HG02981 (cell line): ENCODE data around the gene DCAF17.
A peak's percentile ranks its signal among the peaks of the same experiment; 100 is the strongest.
"Not testable (repeated sequence)": the region's sequence is repeated elsewhere in the genome, so short reads cannot be mapped to it uniquely, and the experiment has no call there.

Experiments
- ATAC-seq: cut with Tn5 transposase; IDR thresholded peaks from one replicate; pipeline ENCODE4 v1.9.1; 2021; ENCODE audit warnings: mild to moderate bottlenecking, moderate library complexity; ENCODE audit not compliant: unreplicated experiment

Gene DCAF17

DNA sequence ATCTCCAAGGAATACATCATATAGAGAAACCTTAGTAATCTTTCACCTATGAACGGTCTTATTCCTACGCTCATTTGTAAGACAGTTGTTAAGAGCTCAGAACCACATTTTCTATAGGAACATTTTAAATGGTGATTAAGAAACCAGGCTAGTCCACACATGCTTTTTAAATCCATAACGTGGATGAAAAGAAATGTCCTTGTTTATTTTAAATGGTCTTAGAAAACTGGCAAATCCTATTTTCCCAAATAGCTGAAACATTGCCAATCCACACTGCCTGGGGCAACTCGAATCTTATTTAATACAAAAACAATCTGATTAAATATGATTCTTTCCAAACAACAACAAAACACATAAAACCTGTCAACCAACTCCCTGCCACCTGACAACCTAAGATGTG is 23.9 kb upstream of the DCAF17 start:
- no peak for ATAC-seq

DNA sequence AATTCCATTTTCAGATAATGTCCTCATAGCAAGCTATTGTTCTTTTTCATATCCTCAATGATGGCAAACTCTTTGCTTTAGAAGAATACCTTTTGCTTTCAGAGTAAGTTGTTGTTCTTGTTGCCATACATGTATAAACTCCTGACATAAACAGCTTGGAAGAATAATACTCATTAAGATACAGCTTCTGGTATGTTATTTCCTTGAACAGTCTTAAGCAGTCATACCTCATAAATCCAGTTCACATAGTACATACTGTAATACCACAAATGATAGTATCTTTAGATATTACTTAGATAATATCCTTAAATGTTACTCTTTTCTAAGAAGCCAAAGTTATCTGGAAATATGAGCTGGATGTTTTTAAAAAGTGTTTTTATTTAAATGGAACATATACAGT is 23.4 kb upstream of the DCAF17 start:
- no peak for ATAC-seq

DNA sequence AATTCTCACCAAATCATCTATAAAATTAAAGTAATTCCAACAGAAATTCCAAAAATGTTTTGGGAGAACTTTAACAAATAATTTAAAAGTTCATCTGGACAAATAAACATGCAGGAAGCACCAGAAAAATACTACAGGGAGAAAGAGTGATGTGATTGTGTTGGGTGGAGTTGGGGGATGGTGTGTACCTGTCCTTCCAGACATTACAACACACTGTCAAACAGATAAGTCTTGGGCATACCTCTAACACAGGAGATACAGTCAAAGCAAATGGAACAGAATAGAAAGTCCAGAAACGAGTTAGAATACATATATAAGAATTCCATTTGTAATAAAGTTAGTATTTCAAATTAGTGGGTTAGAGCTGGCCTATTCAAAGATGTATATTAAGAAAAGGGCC is 22.8 kb upstream of the DCAF17 start:
- ATAC-seq, result no peak

DNA sequence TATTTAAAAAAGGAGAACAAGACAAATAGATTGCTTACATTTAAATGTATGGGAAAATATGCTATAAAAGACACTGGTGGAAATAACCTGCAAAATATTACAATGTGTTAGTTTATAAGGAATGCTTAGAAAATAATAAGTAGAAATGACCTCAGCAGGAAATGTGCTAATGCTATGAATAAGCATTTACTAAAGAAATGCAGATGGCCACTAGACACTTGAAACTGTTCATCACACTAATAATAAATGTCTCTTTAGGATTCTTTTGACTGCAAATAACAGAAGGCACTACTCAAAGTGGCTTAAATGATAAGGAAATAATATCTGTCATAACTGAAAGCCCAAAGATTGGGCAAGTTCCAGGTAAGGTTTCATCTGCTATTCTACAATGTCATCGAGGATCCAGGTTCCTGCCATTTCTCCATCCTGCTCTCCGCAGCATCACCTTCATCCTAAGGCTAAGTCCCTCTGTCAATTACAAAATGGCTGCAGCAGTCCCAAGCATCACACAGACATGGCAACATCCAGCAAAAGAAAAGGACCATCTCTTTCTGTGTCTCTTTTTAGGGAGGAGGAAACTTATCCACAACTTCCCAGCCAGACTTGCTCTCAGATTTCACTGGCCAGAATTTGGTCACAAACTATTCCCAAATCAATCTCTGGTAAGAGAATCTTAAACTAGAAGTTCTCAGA is 22.1 kb upstream of the DCAF17 start:
- ATAC-seq, result no peak

DNA sequence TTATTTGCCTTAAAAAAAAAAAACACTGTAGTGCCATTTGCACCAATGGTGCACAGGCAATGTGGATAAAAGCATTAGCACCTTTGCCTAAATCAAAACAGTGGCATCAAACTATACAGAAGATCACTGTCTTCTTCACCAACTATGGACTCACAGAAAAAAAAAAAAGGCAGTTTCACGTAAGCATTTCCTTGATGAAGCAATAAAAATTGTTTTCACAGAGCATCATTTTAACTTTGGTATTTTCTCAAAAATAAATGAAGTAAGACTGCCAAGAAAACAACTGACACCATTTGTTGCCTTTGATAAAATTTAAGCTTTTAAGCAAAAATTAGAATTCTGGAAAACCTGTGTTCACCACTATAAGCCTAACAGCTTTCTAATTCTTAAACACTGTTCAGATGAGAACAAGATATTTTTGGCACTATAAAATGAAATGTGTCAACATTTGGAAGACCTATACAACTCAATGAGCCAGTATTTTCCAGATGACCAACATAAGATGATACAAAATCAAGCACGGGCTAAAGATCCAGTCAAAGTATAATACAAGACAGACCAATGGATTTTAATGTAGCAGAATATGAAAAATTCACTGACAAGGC is 21.4 kb upstream of the DCAF17 start:
- ATAC-seq, result no peak

DNA sequence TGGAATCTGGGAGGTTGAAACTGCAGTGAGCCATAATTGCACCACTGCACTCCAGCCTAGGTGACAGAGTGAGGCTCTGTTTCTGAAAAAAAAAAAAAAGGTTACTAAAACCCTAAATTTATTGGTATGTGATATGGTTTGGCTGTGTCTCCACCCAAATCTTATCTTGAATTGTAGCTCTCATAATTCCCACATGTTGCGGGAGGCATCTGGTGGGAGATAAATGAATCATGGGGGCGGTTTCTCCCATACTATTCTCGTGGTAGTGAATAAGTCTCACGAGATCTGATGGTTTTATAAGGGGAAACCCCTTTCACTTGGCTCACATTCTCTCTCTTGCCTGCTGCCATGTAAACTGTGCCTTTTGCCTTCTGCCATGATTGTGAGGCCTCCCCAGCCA is 19.4 kb upstream of the DCAF17 start:
- not testable (repeated sequence) for ATAC-seq

DNA sequence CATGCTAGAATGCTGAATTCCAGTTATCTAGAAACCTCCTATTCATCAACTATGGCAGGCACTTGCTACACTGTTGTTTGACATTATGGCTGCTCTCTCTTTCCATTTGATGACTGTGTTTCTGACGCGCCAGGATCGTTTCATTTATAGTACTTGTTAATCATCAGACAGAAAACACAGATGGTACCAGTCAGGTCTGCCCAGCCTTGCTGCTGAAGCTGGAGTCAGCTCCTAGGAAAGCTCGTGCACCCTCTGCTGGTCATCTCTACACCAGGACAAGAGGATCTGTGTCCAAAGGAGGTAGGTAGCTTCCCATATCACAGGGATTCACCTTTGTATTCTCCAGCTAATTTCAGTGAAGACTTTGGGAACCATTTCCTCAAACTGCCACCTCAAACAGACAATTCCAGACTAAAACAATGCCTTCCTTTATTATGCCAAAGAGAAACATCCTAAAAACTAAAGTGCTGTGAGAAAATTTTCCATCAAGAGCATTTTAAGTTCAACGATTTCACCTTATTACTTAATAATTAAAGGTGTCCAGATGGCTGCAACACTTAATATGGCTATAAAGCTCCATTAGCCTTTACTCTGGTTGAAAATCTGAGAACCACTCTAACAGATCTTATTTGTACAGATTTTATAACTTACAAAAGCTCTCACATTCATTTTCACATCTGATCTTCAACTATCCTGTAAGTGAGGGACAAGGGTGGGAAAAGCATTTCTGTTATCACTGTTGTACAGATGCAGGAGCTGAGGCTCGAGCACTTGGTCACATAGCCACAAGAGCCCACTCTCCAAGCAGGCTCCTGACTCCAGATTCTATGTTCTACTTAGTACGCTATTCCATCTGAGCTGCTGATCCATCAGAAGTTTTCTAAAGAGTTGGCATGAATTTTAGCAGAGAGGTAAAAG is 17.8 kb upstream of the DCAF17 start:
- peak; percentile 94 for ATAC-seq

DNA sequence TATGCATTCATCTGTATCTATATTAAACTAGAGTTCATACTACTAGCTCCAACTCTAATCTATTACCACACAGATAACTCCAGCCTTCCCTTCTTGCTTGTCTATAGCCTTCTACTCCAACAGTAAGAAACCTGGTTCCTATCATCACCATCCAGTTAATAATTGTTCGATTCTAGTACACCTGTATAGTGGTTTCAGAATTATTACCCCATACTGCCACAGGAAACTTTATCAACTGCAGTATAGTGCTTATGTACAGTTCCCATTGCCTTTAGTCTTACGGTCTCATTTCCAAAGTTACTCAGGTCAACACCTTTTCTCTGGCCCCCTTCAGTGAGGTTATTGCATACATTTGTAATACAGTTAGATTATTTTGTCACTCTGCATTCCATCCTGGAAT is 14.7 kb upstream of the DCAF17 start:
- no peak for ATAC-seq

DNA sequence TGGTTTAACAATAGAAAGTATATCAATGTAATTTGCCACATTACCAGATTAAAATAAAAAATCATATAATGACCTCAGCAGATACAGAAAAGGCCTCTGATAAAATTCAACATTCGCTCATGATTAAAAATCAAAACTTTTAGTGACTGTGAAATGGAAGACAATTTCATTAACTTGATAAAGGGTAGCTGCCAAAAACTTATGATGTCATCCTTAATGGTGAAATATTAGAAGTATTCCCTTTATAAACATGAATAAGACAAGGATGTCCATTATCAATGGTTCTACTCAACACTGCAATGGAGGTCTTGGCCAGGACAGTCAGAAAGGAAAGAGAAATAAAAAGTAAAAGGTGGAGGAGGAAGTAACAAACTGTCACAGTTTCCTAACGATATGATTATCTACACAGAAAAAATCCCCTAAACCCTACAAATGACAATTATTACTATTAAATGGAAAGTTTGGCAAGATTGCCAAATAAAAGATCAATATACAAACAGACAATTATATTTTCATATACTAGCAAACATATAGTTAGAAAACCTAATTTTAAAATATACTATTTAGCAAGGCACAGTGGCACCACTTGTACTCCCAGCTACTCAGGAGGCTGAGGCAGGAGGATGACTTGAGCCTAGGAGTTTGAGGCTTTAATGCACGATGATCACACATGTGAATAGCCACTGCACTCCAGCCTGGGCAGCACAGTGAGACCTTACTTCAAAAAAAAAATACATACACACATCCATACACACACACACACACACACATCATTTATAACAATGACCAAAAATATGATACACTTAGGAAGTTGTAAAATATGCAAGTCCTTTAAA is 13.1 kb upstream of the DCAF17 start:
- no peak for ATAC-seq

DNA sequence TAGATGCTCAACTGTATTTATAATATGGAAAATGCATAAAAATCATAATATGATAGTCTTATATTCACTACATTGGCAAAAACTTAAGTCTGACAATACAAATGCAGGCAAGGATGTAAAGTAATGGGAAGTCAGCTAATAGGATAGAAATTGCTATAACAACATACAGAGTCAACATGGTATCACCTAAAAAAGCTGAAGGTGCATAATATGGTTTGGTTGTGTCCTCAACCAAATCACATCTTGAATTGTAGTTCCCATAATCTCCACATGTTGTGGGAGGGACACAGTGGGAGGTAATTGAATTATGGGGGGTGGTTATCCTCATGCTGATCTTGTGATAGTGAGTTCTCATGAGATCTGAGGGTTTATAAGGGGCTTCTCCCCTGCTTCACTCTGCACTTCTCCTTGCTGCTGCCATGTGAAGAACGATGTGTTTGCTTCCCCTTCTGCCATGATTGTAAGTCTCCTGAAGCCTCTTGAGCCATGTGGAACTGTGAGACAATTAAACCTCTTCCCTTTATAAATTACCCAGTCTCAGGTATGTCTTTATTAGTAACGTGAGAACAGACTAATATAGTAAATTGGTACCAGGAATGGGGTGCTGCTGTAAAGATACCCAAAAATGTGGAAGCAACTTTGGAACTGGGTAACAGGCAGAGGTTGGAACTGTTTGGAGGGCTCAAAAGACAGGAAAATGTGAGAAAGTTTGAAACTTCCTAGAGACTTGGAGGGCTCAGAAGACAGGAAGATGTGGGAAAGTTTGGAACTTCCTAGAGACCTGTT is 11.1 kb upstream of the DCAF17 start:
- not testable (repeated sequence) for ATAC-seq

DNA sequence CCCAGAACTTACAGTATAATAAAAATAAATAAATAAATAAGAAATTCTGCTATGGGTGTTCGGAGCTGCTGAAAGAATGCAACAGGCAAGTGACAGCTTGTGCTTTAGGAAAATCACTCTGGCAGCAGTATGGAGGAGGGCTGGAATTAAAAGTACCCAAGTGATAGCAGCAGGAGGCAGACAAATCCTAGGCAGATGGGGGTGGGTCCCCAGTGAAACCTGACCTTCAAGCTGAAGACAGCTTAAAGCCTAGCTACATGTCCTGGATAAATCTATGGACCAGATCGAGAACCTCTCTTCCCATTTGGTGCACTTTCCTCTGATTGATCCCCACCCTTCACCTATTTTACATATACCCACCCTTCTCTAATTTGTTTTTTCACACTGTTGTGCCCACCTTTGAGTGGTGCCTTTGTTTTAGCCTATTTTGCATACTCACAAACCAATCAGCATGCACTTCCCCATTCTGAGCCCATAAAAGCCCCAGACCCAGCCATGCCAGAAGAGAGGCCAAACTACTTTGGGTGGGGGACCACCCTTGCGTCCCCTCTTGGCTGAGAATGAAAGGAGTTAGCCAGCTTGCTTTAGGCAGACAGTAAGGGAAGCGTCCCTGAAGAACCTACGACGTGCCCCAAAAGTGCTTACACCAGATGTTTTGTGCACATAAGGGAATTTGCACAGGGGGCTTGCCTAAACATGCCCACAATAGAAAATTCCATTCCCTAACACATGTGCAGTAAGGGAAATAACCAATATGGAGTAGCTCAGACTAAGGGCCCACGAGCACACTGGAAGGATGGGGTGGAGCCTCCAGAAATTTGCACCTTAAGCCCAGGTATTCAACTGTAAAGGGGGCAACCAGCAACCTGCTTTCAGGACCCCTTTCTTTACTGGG is 3.3 kb upstream of the DCAF17 start:
- ATAC-seq, result no peak

DNA sequence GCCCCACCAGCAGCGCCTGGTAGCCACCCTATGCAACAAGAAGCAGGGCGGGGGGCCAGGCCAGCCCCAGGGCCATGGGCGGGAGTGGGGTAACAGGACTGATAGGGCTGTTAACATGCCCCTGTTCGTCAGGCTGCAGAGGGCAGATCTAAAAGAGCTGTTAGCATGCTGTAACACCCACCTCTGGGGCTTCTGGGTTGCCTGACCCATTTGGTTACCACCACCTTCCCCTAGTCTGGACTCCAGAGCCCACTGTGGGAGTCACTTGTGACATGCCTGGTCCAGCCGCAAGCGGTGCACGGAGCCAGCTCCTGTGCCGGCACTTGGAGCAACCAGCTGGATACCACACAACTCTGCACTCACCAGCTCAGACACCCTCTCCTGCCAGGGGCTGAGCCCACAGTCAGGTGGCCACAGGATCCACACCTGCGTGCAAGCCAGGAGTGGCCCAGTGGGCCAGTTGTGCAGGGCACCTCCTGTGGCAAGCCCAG is 2.3 kb upstream of the DCAF17 start:
- ATAC-seq, result no peak

DNA sequence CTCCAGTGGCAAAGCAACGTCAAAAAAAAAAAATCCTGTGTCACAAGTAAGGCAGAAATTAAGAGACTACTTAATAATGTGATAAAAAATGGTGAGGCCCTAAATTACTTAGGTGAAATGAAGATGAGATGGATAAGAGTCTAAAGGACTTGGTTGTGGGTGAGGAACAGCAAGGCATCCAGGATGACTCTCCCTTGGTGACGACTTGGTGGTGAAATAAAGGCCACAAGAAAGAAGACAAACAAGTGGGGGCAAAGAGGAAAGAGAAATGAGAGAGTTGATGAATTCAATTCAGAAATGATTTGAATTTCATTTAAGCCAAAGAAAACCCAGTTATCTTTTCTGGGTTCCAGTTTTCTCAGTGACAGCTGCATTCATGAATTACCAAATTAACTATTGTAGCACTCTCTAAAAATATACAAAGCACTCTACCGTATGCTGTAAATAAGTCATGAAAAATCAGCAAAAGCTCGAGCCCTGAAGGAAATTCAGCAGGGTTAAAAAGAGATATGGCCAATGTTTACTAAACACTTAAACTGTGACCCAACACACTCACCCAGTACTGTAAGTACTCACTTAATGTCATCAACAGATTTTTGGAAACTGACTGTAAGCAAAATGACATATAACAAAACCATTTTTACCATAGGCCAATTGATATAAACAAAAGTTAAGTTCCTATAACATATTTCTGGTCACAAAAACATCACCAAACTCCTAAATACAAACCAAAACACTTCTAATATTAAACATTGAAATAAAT is 1.6 kb upstream of the DCAF17 start:
- ATAC-seq, result no peak

DNA sequence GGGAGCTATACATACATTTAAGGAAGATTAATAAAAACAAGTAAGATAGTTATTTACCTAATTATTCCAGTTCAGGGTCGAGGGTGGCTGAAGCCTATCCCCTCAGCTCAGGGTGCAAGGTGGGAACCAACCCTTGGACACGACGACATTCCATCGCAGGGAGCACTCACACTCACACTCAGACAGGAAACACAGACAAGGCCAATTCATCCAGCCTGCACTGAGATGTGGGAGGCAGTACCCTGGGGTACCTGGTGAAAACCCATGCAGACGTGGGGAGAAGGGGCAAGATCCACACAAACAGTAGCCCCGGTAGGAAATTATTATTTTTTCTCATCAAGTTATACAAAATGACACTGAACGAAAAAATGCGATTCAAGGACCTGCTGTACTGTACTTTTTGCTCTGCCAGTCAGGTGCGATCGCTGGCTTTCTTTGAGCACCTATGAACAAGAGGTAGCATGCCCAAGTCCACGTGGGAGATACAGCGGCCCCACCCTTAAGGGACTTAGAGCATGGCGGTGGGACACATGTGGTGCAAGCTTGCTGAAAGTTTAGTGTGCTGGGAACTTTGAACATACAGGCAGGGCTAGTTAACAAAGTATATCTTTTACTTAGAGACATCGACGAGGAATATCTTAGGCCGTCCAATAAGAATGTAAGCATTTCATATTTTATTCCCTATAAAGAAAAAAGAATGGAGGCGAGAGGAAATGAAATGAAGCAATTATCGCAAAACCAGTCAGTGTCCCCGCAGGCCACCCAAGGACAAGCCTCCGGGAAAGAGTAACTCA is 860 bp upstream of the DCAF17 start:
- no peak for ATAC-seq

DNA sequence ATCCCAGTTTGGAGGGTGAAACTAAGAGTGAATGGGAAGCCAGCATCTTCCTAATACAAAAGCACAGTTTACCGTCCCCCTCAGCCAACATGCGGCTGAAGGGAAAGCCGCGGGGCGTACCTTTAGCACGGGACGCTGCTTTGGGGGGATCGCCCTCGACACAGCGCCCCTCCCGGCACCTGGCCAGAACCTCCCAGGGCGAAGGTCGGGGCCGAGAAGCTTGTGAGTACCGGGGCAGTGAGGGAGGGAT is 338 bp upstream of the DCAF17 start, which contains the start of gene METTL8:
Gene METTL8, minus strand, starts transcription at position 228 of the 250 bp plus-strand sequence. CDS start 41,805 bp downstream, outside the sequence.
- ATAC-seq, result no peak

DNA sequence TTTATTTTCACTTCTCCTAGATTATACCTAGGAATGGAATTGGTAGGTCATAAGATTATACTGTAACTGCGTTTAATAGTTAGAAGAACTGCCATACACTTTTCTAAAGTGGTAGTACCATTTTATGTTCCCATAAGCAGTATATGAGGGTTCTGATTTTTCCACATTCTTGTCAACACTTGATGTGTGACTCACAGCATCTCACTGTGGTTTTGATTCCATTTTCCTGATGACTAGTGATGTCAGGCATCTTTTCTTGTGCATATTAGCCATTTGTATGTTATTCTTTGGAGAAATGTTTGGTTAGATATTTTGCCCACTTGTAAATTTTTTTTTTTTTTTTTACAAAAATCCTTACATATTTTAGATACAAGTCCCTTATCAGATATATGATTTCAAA is 2.3 kb downstream of the DCAF17 start:
- no peak for ATAC-seq

DNA sequence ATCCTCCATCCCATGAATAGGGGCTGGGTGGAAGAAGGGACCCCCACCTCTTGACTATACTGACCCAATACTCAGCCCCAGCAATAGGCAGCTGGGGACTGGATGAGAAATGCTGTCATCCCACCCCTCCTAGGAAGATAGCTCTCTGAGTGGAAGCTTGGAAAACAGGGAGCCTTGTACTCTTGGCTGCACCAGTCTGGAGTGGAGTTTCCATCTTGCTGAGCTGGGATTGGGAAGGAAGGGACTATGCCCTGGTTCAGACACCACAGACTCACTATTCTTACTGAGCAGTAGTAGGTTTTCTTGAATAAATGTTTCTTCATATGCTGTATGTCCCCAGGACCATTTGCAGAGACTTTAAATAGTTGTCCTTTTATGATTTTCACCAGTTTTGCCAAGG is 7.4 kb downstream of the DCAF17 start:
- no peak for ATAC-seq

DNA sequence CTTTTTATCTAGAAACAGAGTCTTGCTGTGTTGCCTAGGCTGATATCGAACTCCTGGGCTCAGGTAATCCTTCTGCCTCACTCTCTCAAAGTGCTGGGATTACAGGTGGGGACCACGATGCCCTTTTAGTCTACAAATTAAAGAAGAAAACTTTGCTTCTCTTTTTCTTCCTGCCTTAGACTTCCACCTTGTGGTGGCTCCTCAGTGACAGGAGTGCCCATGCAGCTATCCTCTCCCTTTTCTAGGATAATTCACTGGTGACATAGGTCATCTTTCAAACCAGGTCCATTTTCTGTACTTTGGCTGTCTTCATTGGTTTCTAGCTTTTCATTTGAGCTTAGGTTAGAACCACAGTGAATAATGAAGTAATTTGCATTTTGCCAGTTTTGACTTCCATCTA is 13.6 kb downstream of the DCAF17 start:
- no peak for ATAC-seq
